MV-4-11 (cell line): Measurements from ENCODE around the gene YIPF1.
A peak's percentile ranks its signal among the peaks of the same experiment; 100 is the strongest.
"Not testable (repeated sequence)": the region's sequence is repeated elsewhere in the genome, so short reads cannot be mapped to it uniquely, and the experiment has no call there.

Experiments used
- DNase-seq: peaks from one replicate; lab custom pipeline; 2025; lab: John Stamatoyannopoulos, UW

The YIPF1 gene

DNA sequence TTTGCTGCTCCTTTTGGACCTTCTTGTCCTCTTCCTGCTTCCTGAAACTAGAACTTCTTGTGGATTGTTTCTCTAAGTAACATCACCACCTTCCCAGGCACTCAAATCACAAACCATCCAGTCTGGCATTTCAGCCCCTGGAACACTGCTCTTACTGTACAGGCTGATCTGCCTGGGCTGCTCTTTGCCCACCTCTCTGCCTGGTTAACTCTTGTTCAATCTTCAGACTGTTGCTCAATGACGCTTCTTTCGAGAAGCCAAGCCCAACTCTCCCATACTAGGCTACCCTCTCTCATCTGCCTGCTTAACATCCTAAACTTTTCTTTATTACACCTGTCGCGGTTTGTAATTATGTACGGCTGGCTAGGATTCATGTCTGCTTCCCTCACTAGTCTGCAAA, 5.0 kb upstream of the YIPF1 start:
- DNase-seq, result no peak

DNA sequence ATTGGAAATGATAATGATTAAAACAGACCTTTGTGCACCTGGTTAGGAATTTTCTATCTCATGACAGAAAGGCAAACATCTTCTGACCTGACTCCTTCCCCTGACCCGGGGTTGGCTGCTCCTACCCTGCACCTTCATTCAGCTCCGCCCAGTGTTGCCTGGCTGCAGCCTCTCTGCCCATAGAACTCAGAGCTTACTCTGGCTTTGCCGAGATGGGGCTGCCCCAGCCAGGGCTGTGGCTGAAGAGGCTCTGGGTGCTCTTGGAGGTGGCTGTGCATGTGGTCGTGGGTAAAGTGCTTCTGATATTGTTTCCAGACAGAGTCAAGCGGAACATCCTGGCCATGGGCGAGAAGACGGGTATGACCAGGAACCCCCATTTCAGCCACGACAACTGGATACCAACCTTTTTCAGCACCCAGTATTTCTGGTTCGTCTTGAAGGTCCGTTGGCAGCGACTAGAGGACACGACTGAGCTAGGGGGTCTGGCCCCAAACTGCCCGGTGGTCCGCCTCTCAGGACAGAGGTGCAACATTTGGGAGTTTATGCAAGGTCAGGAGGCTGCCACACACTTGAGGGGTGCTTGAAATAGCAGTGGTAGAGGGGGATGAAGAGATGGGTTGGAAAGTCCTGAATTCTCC, 4.5 kb upstream of the YIPF1 start, which contains the start of gene DIO1:
Gene DIO1 (plus strand): TSS at position 189 of the 638 bp plus-strand sequence. CDS start 24 bp downstream, at position 213.
- DNase-seq, result no peak

DNA sequence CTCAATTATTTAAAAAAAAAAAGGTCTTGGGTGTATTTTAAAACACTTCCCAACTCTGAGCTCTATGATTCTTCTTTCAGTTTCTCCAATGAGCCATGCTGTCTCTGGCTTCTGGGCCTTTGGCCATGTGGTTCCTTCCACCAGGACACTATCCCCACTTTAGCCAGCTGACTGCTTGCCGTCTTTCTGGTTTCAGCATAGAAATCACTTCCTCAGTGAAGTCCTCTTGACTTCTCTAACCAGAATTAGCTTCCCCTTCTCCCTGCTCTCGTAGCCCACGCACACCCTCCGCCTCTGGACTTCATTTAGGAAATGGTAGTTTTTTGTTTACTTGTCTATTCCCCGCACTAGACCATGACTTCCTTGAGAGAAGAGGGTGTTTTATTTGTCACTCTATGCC, 3.3 kb upstream of the YIPF1 start:
- DNase-seq, result peak; percentile 91

DNA sequence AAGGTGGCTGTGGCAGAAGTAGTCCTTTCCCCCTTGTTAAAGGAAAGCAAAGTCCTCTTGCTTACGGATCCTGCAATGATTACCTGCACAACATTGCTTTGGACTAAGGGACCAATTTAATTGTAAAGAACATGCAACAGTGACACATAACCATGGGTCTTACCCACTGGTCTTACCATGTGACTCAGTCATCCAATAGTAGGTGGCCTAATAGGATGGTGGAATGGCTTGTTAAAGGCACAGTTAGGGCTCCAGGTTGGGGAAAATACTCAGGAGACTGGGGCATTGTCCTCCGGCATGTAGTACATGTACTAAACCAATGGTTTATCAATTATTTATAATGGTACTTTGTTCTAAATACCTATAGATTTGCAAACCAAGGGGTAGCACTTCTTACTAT, 2.1 kb upstream of the YIPF1 start:
- no peak for DNase-seq

DNA sequence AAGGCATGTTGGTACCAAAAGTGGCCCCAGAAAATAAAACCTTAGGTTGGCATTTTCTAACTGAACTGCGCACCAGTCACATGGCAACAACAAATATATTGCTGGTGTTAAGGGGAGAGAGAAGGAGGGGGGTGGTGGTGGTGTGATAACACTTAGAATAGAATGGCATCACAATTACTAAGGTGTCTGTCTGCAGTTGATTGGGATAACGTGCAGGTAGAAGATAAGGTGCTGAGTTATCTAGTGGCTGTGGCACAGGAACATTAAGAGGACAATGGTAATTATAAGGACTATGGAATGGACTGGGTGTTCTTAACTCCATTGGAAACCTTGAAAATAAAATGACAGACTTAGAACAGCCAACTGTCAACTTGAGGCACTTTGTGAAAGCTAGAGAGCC, 1.4 kb upstream of the YIPF1 start:
- no peak for DNase-seq

DNA sequence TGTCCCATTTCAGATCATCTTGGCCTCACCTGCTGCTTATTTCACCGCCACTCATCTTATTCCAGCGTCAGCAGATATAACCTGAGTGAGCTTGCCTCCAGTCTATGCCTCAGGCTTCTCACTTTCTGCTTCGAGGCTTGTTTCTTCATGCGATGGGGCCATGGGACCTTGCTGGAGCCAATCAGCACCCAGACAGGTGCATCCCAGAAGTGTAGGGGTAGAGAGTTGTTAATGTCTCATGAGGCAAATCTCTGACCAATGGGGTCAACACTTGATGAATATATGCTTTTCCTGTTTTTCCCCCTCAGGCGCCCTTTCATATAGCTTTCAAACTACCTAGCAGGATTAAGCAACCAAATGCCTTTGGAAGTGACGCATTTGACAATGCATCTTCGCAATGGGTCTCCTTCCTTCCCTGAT, 935 bp upstream of the YIPF1 start:
- no peak for DNase-seq

DNA sequence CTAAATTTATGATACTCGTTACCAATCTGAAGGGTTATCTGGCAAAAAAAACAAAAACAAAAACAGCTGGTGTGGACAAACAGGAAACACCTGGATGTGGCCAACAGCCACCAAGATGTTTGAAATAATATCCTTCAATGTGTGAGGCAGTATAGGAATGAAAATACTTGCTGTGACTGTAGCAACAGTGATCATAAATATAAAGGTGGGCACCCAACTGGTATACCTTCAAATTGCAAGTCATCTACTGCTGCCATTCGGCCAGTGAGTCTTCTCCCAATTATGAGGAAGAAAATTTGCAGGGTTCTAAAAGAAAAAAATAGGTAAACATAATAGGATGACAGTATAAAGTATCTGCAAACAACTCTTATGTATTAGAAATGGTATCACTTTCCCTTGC, 916 bp downstream of the YIPF1 start:
- DNase-seq, result no peak

DNA sequence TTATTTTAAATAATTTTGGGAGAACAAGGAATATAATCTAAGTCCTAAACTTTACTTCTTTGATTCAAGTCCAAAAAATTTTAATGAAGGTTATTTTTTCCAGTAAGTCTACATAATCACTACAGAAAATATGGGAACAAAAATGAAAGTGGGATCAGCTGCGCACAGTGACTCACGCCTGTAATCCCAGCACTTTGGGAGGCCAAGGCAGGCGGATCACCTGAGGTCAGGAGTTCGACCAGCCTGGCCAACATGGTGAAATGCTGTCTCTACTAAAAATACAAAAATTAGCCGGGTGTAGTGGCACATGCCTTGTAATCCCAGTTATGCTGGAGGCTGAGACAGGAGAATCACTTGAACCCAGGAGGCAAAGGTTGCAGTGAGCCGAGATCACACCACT, 6.0 kb downstream of the YIPF1 start:
- not testable (repeated sequence) for DNase-seq

DNA sequence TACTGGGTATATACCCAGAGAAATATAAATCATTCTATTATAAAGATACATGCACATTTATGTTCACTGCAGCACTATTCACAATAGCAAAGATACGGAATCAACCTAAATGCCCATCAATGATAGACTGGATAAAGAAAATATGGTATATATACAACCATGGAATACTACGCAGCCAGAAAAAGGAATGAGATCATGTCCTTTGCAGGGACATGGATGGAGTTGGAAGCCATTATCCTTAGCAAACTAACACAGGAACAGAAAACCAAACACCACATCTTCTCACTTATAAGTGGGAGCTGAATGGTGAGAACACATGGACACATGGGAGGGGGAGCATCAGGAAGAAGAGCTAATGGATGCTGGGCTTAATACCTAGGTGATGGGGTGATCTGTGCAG, 7.7 kb downstream of the YIPF1 start:
- not testable (repeated sequence) for DNase-seq

DNA sequence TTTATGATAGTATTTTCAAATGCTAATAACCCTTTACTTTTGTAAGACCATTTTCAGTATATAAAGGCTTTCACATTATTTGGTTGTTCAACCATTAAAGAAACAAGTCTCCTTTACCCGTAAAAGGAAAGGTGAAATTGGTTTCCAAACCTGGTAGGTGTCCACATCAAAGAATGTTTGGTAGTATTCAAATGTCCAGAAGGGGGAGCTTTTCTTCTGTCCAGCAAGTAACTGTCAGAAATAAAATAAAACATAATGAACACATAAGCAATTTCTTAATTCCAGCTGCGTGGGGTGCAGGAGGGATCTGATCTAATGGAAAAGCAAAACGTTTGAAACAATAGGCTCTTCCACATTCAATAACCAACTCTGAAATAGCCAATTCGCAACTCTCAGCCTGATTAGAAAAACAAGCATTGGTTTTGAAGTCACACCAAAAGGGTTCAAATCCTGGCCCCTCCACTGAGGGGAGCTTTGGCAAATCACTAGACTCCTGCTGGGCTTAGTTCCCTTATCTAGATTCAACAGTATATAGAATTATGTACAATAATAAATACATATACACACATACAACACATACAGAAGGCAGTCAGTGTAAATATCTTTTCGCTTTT, 11.0 kb downstream of the YIPF1 start:
- peak; percentile 41 for DNase-seq

DNA sequence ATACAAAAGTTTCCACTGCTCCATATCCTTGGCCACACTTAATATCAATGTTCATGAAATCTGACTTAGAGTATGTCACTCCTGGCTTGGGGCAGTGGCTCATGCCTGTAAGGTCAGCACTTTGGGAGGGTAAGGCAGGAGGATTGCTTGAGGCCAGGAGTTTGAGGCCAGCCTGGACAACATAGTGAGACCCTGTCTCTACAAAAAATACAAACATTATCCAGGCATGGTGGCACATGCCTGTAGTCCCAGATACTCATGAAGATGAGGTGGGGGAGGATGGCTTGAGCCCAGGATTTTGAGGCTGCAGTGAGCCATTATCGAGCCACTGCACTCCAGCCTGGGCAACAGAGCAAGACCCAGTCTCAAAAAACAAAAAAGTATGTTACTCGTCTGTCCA, 14.4 kb downstream of the YIPF1 start:
- not testable (repeated sequence) for DNase-seq

DNA sequence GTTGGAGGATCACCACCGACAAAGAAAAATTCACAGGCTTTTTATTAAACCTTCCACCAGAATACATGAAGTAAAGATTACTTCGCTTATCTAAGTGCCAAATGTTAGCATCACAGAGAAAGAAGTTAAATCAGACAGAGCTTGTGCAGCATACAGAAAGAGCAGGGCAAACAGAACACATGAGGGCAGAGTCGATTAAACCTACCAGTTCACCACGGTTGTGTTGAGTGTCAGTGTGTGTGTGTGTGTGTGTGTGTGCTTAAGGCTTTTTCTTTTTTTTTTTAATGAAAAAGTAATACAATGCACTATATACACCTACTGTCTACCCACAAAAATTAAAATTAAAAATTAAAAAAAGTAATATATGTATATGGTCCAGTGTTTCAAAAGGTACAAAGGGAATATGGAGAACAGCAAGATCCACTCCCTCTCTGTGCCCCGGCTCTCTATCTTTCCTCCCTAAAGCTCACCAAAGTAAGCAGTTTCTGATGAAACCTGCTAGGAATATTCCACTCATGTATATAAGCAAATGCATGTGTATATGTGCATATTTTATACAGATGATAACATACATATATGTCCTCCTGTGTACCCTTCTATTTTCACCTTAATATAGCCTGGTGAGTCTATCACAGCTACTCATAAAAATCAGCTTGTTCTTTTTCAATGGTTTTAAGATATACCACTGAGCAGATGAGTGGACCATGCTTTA, 17.7 kb downstream of the YIPF1 start:
- no peak for DNase-seq

DNA sequence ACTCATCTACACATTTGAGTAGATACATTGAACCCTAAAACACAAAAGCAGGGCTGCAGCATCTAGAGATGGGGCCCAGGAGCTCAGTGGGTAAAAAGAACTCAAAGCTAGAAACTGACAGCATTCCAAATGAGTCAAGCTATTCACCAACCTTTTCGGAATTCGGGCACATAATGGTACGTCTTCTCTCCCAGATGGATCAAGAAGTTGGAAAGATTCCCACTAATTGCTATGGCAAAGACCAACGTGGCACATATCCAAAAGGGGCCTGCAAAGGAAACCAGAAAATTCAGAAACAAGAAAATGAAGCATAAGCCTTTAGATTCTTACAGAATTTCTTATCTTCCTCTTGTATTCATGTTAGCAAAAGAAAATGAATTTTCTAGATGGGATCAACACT, 18.4 kb downstream of the YIPF1 start:
- no peak for DNase-seq

DNA sequence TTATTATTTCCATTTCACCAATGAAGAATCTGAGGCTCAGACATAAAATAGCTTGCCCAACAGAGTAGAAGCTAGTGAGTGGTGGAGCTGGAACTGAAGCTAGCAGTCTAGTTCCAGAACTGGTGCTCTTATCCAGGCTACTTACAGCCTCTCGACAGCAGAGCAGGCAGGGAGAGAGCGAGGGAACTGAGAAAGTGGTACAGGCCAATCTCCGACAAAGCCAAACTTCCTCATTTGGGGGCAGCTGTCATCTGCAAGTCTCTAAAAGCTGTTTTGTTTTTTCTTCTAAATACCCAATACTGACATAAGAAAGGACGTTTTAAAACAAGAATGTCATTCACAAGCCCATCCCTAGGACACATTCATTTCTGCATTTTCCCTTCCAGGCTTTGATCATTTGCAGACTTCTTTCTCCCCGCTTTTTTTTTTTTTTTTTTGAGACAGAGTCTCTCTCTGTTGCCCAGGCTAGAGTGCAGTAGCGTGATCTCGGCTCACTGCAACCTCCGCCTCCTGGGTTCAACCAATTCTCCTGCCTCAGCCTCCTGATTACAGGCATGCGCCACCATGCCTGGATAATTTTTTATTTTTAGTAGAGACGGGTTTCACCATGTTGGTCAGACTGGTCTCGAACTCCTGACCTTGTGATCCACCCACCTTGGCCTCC, 20.0 kb downstream of the YIPF1 start:
- peak; percentile 92 for DNase-seq

DNA sequence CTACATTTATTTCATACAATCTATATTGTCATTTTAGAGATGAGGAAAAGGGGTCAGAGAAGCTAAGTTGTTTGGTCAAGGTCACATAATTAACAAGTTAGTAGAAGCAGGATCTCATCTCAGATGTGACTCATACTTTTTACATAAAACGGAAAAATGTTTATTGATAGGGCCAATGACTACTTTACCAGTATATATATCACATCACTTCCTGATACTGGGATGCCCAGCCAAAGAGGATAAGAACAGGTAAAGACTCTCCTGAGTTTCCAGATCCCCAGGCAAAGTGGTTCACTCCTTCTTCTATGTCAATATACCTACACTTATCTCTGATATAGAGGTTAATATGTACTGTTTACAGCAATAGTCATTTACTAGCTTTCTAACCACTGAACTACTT, 21.0 kb downstream of the YIPF1 start:
- DNase-seq, result no peak

DNA sequence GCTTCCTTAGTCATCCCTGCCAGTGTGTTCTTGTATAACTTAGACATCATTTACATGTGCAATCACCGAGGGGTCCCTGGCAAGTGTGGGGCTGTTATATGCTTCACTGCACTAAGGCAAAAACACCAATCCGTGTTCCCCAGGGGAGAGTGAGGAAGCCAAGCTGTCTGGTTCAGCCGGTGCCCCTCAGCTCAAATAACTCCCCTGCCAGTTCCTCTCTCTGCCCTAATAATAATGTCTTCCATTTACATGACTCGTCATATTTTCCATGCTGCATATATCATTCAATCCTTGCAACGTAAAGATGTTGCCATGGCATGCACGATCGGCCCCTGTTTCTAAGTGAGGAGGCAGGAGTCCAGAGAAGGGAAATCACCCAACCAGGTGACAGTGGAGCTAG, 27.1 kb downstream of the YIPF1 start:
- DNase-seq, result no peak

DNA sequence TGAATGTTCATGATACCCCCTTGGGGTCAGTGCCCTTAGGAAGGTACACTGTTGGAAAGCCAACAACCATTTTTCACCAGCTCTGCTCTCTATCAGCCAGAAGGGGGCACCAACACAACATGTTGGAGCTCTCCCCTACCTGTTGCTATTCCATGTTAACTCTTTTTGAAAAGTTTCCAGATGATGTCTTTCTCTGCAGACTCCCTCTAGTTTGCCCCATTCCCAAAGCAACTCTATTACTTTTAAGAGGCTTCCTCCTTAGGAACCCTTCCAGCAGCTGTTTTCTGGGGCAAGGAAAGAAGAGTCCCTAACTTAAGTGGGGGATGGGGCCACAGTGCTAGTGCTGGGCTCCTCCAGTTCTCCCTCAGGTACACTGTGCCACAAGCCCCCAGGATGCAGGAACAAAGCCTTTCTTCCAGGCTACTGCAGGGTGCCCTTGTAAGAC, 28.6 kb downstream of the YIPF1 start:
- DNase-seq, result peak; percentile 38

DNA sequence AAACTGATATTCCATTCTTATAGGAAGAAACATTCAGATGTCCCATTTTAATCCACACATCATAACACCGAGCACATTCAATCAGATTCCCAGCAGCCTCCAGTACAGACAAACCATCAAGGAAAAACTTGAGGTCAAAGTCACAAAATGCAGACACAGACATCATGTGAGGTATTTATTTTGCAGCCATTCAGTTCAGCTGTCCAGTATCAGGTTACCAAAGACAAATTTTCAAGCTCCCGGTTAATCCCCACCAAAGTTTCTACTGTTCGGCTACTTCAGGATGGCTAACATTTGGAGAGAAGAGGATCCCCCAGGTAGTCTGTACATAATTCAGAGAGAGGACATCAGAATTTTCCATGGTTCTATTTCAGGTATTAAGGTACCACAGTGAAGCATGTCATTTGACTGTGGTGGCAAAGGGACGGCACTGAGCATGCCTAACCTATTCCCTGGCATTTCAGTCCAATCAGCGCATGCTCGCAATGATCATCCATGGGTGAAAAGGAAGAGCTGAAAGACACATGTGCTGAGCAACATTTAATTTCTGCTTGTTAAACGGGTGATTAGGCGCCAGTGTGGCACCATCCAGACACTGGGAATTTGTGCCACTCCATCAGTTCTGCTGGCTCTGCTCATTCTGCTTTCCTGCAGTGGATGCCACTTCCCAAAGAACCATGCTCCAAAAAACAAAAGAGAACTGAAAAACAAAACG, 37.9 kb downstream of the YIPF1 start:
- no peak for DNase-seq

DNA sequence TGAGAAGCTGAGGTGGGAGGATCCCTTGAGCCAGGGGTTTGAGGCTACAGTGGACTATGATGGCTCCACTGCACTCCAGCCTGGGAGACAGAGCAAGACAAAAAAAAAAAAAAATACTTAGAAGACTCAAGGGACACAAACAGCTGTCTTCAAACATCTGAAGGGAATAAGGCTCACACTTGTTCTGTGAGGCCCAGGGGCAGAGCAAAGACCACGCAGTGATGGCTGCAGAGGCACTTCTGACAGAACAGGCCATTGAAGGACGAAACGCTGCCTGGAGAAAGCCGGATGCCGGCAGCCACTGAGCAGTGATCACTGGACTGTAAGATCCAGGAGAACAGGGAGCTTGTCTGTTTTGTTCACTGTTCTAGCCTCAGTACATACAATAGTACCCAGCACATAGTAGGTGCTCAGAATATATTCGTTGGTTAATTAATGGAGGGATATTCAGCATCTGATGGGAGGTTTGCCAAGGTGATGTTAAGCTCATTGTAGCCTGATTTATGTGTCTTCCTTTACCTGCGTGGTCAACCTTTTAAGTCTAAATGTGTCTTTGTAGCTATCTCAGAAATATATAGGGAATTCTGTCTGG, 39.4 kb downstream of the YIPF1 start:
- no peak for DNase-seq

DNA sequence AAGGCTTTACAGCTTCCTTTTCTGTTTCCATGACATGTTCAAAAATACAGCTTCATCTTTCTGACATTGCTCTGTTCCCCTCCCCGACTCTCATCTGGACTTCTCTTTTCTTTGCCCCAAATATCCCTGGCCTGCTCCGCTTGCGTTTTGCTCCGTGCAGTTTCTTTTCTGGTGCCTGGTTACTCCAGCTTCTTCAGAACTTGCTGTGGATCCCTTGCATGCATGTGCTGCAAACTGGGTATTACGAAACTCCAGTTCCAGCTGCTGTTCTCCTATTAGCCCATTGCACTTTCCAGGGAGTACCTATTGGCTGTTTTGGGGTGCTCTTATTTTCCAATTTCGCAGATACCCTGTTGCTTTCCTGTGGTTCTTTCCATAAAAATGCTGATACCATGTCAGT, 41.6 kb downstream of the YIPF1 start:
- peak; percentile 64 for DNase-seq

DNA sequence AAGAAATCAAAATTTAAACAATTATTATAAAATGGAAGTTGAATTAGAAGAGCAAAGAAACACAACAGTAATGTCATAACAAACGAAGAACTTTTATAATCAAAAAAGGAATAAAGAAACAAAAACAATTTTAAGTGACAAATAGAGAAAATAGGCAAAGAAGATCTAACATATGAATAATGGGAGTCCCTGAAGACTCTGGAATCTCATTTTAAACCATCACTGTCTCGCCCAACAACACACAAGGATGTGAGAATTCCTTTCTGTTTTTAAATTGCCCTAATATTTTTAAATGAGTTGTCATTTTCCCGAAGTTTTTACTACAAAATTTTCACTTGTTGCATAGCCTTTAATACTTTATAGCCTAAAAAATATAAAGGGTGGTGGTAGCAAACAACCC, 47.2 kb downstream of the YIPF1 start:
- no peak for DNase-seq

DNA sequence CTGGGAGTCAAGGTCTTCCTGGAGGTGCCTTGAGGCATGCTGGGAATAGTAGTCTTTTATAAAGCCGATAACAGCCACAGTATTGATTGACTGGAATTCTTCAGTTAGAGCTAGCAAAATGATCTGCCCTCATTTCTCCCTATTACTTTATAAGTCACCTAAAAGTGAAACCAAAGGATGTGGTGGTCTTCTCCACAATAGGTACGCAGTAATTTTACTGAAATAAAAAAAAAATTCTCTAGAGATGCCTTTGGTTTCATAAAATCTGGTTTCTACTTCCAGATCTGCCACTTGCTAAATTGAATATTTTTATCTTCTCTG, 51.0 kb downstream of the YIPF1 start:
- no peak for DNase-seq
